HG03066 (cell line): ENCODE results near the gene HOXA11.

Source experiments
- ATAC-seq: cut with Tn5 transposase; IDR thresholded peaks from one replicate; pipeline ENCODE4 v1.9.1; 2021; ENCODE audit warnings: low read depth; ENCODE audit not compliant: unreplicated experiment

HOXA11 gene

GRCh38 chr7:27207348-27207985 lies 22.4 kb upstream of the HOXA11 start:
- ATAC-seq, result no peak

- no peak for ATAC-seq
Measured at GRCh38 chr7:27205325-27206280, 20.6 kb upstream of the HOXA11 start.

- no peak for ATAC-seq
Measured at GRCh38 chr7:27204851-27205322, 19.9 kb upstream of the HOXA11 start.

GRCh38 chr7:27203964-27204594 lies 19.0 kb upstream of the HOXA11 start:
- no peak for ATAC-seq

- no peak for ATAC-seq
Measured at GRCh38 chr7:27203365-27203953, 18.4 kb upstream of the HOXA11 start.

GRCh38 chr7:27202862-27203134 lies 17.8 kb upstream of the HOXA11 start:
- ATAC-seq, result no peak

GRCh38 chr7:27202018-27202861 lies 17.2 kb upstream of the HOXA11 start:
- ATAC-seq, result no peak

- no peak for ATAC-seq
Measured at GRCh38 chr7:27201580-27202017, 16.6 kb upstream of the HOXA11 start.

GRCh38 chr7:27200761-27201579 lies 15.9 kb upstream of the HOXA11 start:
- no peak for ATAC-seq

GRCh38 chr7:27199849-27200760 lies 15.1 kb upstream of the HOXA11 start, which contains the start of gene HOXA13:
Gene HOXA13, minus strand, starts transcription at chr7:27200091. Its CDS starts 14 bp downstream, at chr7:27200077.
- no peak for ATAC-seq

- ATAC-seq, result no peak
Measured at GRCh38 chr7:27198871-27199801, 14.1 kb upstream of the HOXA11 start.

GRCh38 chr7:27198138-27198841 lies 13.3 kb upstream of the HOXA11 start:
- ATAC-seq, result no peak

- no peak for ATAC-seq
Measured at GRCh38 chr7:27197137-27198042, 12.4 kb upstream of the HOXA11 start.

GRCh38 chr7:27196287-27196767 lies 11.3 kb upstream of the HOXA11 start:
- ATAC-seq, result no peak

GRCh38 chr7:27194686-27195379 lies 9.8 kb upstream of the HOXA11 start:
- ATAC-seq, result no peak
